CD4-positive, alpha-beta T cell treated with Interleukin-6 at 100 ng/mL for 8 hours (primary cell): ENCODE measurements around the gene ZBED2.
"Not testable (repeated sequence)": the region's sequence is repeated elsewhere in the genome, so short reads cannot be mapped to it uniquely, and the experiment has no call there.

Source experiments
- DNase-seq: peaks from one replicate; pipeline ENCODE4 v3.0.0-alpha.2; 2020; ENCODE audit warnings: mixed read lengths, low spot score

Gene ZBED2

GRCh38 chr3:111595232-111595631, at the start of gene ZBED2:
Gene ZBED2, minus strand, starts transcription at chr3:111595346. Its CDS starts 1,145 bp downstream, at chr3:111594201.
- DNase-seq, result no peak

- no peak for DNase-seq
These were observed 44.2 kb upstream of the ZBED2 start for GRCh38 chr3:111639316-111639715.

- DNase-seq, result no peak
These were observed 41.3 kb upstream of the ZBED2 start for GRCh38 chr3:111636366-111636885.

GRCh38 chr3:111635403-111635802, 40.3 kb upstream of the ZBED2 start:
- no peak for DNase-seq

GRCh38 chr3:111630638-111631037, 35.5 kb upstream of the ZBED2 start:
- DNase-seq, result not testable (repeated sequence)

- not testable (repeated sequence) for DNase-seq
These were observed 33.9 kb upstream of the ZBED2 start for GRCh38 chr3:111629018-111629417.

GRCh38 chr3:111627092-111627491, 31.9 kb upstream of the ZBED2 start:
- DNase-seq, result no peak

GRCh38 chr3:111621535-111621934, 26.4 kb upstream of the ZBED2 start:
- no peak for DNase-seq

- DNase-seq, result no peak
These were observed 24.7 kb upstream of the ZBED2 start for GRCh38 chr3:111619833-111620232.

GRCh38 chr3:111618945-111619344, 23.8 kb upstream of the ZBED2 start:
- DNase-seq, result no peak

GRCh38 chr3:111617912-111618601, 22.9 kb upstream of the ZBED2 start:
- no peak for DNase-seq

- no peak for DNase-seq
These were observed 22.3 kb upstream of the ZBED2 start for GRCh38 chr3:111617406-111617805.

GRCh38 chr3:111616417-111617105, 21.4 kb upstream of the ZBED2 start:
- peak; percentile 65 for DNase-seq

GRCh38 chr3:111615880-111616279, 20.7 kb upstream of the ZBED2 start:
- DNase-seq, result no peak

GRCh38 chr3:111613294-111613693, 18.1 kb upstream of the ZBED2 start:
- DNase-seq, result no peak

- DNase-seq, result no peak
These were observed 15.5 kb upstream of the ZBED2 start for GRCh38 chr3:111610612-111611054.

GRCh38 chr3:111610189-111610588, 15.0 kb upstream of the ZBED2 start:
- peak; percentile 77 for DNase-seq

GRCh38 chr3:111609700-111610099, 14.6 kb upstream of the ZBED2 start:
- DNase-seq, result no peak

- no peak for DNase-seq
These were observed 13.2 kb upstream of the ZBED2 start for GRCh38 chr3:111608383-111608782.

- DNase-seq, result no peak
These were observed 12.2 kb upstream of the ZBED2 start for GRCh38 chr3:111607240-111607920.

GRCh38 chr3:111605493-111605892, 10.3 kb upstream of the ZBED2 start:
- no peak for DNase-seq

GRCh38 chr3:111605018-111605417, 9.9 kb upstream of the ZBED2 start:
- DNase-seq, result no peak

GRCh38 chr3:111604119-111604518, 9.0 kb upstream of the ZBED2 start:
- DNase-seq, result no peak
